Ovary (tissue), 9 donors: ENCODE results near the gene MGAT4B. TPM values are rescaled to one million over a fixed set of nuclear protein-coding genes. Genes with fewer than 3 reads are reported as not detected.
A peak's percentile ranks its signal among the peaks of the same experiment; 100 is the strongest.

Source experiments
- DNase-seq, 5 donors: peaks; one replicate each; pipeline ENCODE4 v3.0.0-alpha.2; 2019 to 2020
- H3K27ac ChIP-seq, 2 donors: fragments of 200-600 bp; one replicate each; pipeline versions ENCODE4 v1.5.1 to v1.8.0; 2019 to 2022
- H3K27me3 ChIP-seq: fragments of 200-600 bp; one replicate; pipeline ENCODE4 v1.8.0; 2022
- H3K36me3 ChIP-seq: fragments of 200-600 bp; sonication (generic); one replicate; pipeline ENCODE4 v1.5.1; 2019
- H3K4me1 ChIP-seq: one replicate; pipeline ENCODE4 v1.8.1; 2013; ENCODE audit warnings: mild to moderate bottlenecking, moderate library complexity; ENCODE audit not compliant: insufficient read depth
- H3K4me3 ChIP-seq: fragments of 200-600 bp; sonication (generic); one replicate; pipeline ENCODE4 v1.5.1; 2017
- H3K9me3 ChIP-seq, 2 donors: fragments of 200-600 bp in 1 of 2; sonication (generic) in 1 of 2; one replicate each; pipeline versions ENCODE4 v1.5.1 to v1.8.1; 2013 to 2019; ENCODE audit warnings: mild to moderate bottlenecking in 1 of 2, moderate library complexity in 1 of 2
- CTCF ChIP-seq, 3 donors: fragments of 450-650 bp in 2 of 3; fragments of 200-600 bp in 1 of 3; IDR thresholded peaks; one replicate each; pipeline versions ENCODE4 v1.5.1 to v1.8.0; 2016 to 2022; ENCODE audit warnings: antibody characterized with exemption in 3 of 3, mild to moderate bottlenecking in 1 of 3
- EP300 ChIP-seq: sonication (generic); formaldehyde crosslinking; IDR thresholded peaks from one replicate; pipeline ENCODE4 v1.6.1; 2017; ENCODE audit warnings: antibody characterized with exemption
- POLR2A ChIP-seq: fragments of 450-650 bp; IDR thresholded peaks from one replicate; pipeline ENCODE4 v1.6.1; 2017; ENCODE audit warnings: antibody characterized with exemption, mild to moderate bottlenecking, moderate library complexity
- WGBS, 3 donors: extraction: QIAGEN DNeasy Blood & Tissue Kit in 1 of 3; methylation state at CpG; one replicate each; pipeline versions ENCODE4 v1.1.5 to v1.1.7; 2013 to 2017; 5-methylcytosine and 5-hydroxymethylcytosine counted together
- intact Hi-C, 4 donors: fragments of 100-400 bp; cut with DNase I; formaldehyde crosslinking; loops; one replicate each; pipeline versions ENCODE4 v1.11.0 to v1.15.1; 2022 to 2023
- polyA plus RNA-seq, 2 donors: library from polyadenylated mRNA; stranded (reverse); fragments of 200-250 nt in 1 of 2; fragments of 350-450 nt in 1 of 2; fragmentation: Illumina TruSeq in 1 of 2; extraction: RNeasy Lipid Tissue Mini Kit (QIAGEN cat#74804) in 1 of 2; gene quantifications; one replicate each; pipeline ENCODE4 v1.2.3, GENCODE V29; 2013 to 2014
- total RNA-seq, 7 donors: library from RNA; depleted of rRNA in 2 of 7; stranded (reverse); fragments of >200 nt in 2 of 7; fragmentation: NEBNext Ultra II Directional in 3 of 7; extraction: Animal tissue kit (Norgen Biotek cat#: 25700) in 3 of 7; gene quantifications; one replicate each; pipeline versions ENCODE4 v1.1.0 to v1.2.4, GENCODE V29; 2016 to 2023
- donor health status: DM: no; HTN: no; CAD: no; lungs with moderate emphysema.
- donor health status: DM: no; HTN: no; CAD: no.
- donor health status: Bipolar disorder and iron deficiency.
- donor health status: DM: yes; HTN: yes; CAD: no.
- donor health status: DM: no; HTN: no; CAD: no.
- donor health status: DM: yes; HTN: yes; CAD: no.

MGAT4B gene
- total and polyA plus RNA-seq, 9 donors, result 51.0 to 102 (median 65.6) TPM

GRCh38 chr5:179840766-179841165, 34.1 kb upstream of the MGAT4B start:
- H3K27me3 ChIP-seq, result no peaks in the 10 kb centered on the region
- WGBS, 3 donors, result 85 to 91% (median 88%) methylated on average over 17 of the region's 17 CpGs
- intact Hi-C loops, result no loop called here
- no peak overlapping the region for H3K4me3 ChIP-seq
- TF ChIP-seq CTCF (IDR thresholded peaks at IDR 0.05) (no peak), EP300 (no peak), POLR2A (no peak)
- DNase-seq, result no peak
- H3K9me3 ChIP-seq, result no peaks in the 10 kb centered on the region
- H3K4me1 ChIP-seq, result no peaks in the 10 kb centered on the region
- H3K36me3 ChIP-seq, result no peaks in the 10 kb centered on the region
- H3K27ac ChIP-seq, result no peak overlapping the region

DNA sequence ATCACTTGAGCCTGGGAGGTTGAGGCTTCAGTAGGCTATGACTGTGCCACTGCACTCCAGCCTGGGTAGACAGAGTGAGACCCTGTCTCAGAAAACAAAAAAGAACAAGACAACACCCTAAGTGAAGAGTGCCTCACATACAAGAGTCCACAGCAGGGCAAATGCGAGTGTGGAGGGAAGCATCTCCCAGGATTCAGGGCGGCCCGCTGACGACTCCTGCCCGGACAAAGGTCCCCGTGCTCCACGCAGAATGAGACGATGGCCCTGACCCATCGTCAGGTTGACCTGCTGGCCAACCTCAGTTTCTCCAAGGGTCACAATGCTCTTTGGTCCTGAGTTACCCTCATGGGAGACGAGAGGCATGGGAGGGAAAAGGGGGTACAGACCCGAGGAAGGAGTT, 33.7 kb upstream of the MGAT4B start:
- no peaks in the 10 kb centered on the region for H3K36me3 ChIP-seq
- intact Hi-C loops, result no loop called here
- no peaks in the 10 kb centered on the region for H3K27me3 ChIP-seq
- no peak overlapping the region for H3K4me3 ChIP-seq
- H3K4me1 ChIP-seq, result no peaks in the 10 kb centered on the region
- H3K27ac ChIP-seq, result no peak overlapping the region
- no peak for DNase-seq
- TF ChIP-seq POLR2A (no peak), EP300 (no peak), CTCF (IDR thresholded peaks at IDR 0.05) (no peak)
- no peaks in the 10 kb centered on the region for H3K9me3 ChIP-seq
- 88 to 94% (median 91%) methylated on average over 11 of the region's 11 CpGs for WGBS, 3 donors

DNA sequence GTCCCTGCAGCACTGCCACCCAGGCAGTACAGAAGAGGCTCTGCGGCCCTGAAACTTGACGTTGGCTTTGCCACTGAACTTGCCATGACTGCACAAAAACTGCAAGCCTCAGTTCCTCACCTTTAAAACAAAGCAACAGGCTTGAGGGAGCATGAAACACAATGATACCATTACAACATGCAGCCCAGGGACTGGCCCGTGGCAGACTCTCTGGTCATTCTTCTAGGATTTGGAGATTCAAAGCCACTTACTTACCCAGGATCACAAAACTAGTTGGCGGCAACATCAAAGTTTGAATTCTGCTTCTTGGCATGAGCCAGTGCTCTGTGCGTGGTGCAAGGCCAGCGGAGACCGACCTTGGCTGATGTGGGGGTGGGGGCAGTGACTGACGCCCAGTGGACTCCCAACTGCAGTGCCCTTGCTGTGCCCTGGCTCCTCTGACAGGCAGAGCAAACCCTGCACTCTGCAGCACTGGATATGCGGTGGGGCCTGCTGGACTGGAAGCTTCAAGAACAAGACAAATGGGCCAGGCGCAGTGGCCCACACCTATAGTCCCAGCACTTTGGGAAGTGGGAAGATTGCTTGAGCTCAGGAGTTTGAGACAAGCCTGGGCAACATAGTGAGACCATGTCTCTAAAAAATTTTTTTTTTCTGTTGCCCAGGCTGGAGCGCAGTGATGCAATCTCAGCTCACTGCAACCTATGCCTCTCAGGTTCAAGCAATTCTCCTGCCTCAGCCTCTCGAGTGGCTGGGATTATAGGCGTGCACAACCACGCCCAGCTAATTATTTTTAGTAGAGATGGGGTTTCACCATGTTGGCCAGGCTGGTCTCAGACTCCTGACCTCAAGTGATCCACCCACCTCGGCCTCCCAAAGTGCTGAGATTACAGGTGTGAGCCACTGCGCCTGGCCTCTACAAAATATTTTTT, 32.9 kb upstream of the MGAT4B start:
- intact Hi-C loops, result no loop called here
- peak in 2 of 5 donors; percentile 23 to 40 for DNase-seq
- H3K4me3 ChIP-seq, result no peak overlapping the region
- WGBS, 3 donors, result 64 to 77% (median 75%) methylated on average over 16 of the region's 16 CpGs
- H3K9me3 ChIP-seq, result no peaks in the 10 kb centered on the region
- H3K27ac ChIP-seq, result no peak overlapping the region
- no peaks in the 10 kb centered on the region for H3K36me3 ChIP-seq
- H3K4me1 ChIP-seq, result no peaks in the 10 kb centered on the region
- no peak for TF ChIP-seq POLR2A
- no peak for TF ChIP-seq EP300
- no peak for TF ChIP-seq CTCF (IDR thresholded peaks at IDR 0.05)
- no peaks in the 10 kb centered on the region for H3K27me3 ChIP-seq

DNA sequence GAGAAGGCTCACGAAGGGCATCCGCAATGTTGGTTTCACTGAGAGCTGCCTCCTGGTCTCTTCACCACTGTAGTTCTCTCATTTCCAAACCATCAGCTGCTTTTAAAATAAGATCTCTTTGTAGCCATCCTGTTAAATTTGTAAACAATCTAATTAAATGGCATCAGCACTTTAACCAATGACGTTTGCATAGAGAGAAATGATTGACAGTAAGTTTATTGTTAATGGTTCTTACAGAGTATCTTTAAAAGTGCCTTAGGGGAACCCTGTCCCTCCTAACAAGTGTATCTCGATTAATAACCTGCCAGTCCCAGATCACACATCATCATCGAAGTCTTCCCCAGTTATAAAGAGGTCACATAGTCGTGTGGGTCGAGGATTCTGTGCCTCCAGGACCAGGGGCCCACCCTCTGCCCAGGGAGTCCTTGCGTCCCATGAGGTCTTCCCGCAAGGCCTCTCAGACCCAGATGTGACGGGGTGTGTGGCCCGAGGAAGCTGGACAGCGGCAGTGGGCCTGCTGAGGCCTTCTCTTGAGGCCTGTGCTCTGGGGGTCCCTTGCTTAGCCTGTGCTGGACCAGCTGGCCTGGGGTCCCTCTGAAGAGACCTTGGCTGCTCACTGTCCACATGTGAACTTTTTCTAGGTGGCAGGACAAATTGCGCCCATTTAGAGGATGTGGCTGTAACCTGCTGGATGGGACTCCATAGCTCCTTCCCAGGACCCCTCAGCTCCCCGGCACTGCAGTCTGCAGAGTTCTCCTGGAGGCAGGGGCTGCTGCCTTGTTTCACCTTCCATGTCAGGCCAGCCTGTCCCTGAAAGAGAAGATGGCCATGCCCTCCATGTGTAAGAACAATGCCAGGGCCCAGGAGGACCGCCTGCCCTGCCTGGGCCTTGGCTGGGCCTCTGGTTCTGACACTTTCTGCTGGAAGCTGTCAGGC, 30.7 kb upstream of the MGAT4B start:
- TF ChIP-seq POLR2A (no peak), EP300 (no peak), CTCF (IDR thresholded peaks at IDR 0.05) (no peak)
- Histone ChIP-seq H3K27ac (no peak overlapping the region), H3K4me1 (no peaks in the 10 kb centered on the region), H3K36me3 (no peaks in the 10 kb centered on the region), H3K9me3 (no peaks in the 10 kb centered on the region), H3K27me3 (no peaks in the 10 kb centered on the region), H3K4me3 (no peak overlapping the region)
- DNase-seq, result no peak
- 82 to 86% (median 83%) methylated on average over 15 of the region's 15 CpGs for WGBS, 3 donors
- intact Hi-C loops, result no loop called here
